Fibroblast of the aortic adventitia (primary cell): Measurements from ENCODE around the gene ACADS. TPM values are rescaled to one million over a fixed set of nuclear protein-coding genes. Genes with fewer than 3 reads are reported as not detected.

ENCODE experiments used
- DNase-seq: peaks from one replicate; pipeline ENCODE4 v3.0.0-alpha.2; 2010; ENCODE audit warnings: low read depth
- H3K4me3 ChIP-seq: 2 replicates; pipeline ENCODE4 v1.5.1; 2011; ENCODE audit warnings: low read depth, mild to moderate bottlenecking, control low read depth, low read length, moderate library complexity
- total RNA-seq: library from RNA; depleted of rRNA; stranded (reverse); fragments of >200 nt; gene quantifications from 2 replicates; pipeline ENCODE4 v1.2.3, GENCODE V29; 2012; ENCODE audit warnings: low replicate concordance
- TF ChIP-seq, protein P1 (sequence below): IDR thresholded peaks from 2 replicates; pipeline ENCODE4 v1.5.1; 2011; ENCODE audit warnings: mild to moderate bottlenecking, low read length, control low read depth, inconsistent platforms; ENCODE audit not compliant: insufficient read depth

Gene ACADS
- total RNA-seq, 1 donor: 7.5 TPM

DNA sequence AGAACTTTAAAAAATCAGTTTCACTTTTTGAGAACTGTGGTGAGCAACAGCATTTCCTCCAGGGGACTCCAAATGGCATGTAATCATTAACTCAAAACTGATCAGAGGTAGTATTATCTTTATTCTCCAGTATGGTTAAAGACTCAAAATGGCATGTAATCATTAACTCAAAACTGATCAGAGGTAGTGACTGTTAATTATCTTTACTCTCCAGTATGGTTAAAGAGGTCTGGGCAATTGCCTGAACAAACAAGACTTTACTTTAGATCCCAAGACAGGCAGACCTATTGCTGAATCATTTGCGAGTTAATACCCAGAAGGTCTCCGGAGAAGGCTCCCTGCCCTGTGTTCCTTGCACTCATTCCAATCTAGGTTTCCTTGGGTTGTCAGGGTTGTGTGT is 6.6 kb upstream of the ACADS start:
- H3K4me3 ChIP-seq: no peak overlapping the region
- TF ChIP-seq, protein P1, sequence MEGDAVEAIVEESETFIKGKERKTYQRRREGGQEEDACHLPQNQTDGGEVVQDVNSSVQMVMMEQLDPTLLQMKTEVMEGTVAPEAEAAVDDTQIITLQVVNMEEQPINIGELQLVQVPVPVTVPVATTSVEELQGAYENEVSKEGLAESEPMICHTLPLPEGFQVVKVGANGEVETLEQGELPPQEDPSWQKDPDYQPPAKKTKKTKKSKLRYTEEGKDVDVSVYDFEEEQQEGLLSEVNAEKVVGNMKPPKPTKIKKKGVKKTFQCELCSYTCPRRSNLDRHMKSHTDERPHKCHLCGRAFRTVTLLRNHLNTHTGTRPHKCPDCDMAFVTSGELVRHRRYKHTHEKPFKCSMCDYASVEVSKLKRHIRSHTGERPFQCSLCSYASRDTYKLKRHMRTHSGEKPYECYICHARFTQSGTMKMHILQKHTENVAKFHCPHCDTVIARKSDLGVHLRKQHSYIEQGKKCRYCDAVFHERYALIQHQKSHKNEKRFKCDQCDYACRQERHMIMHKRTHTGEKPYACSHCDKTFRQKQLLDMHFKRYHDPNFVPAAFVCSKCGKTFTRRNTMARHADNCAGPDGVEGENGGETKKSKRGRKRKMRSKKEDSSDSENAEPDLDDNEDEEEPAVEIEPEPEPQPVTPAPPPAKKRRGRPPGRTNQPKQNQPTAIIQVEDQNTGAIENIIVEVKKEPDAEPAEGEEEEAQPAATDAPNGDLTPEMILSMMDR: no peak
- DNase-seq: no peak

DNA sequence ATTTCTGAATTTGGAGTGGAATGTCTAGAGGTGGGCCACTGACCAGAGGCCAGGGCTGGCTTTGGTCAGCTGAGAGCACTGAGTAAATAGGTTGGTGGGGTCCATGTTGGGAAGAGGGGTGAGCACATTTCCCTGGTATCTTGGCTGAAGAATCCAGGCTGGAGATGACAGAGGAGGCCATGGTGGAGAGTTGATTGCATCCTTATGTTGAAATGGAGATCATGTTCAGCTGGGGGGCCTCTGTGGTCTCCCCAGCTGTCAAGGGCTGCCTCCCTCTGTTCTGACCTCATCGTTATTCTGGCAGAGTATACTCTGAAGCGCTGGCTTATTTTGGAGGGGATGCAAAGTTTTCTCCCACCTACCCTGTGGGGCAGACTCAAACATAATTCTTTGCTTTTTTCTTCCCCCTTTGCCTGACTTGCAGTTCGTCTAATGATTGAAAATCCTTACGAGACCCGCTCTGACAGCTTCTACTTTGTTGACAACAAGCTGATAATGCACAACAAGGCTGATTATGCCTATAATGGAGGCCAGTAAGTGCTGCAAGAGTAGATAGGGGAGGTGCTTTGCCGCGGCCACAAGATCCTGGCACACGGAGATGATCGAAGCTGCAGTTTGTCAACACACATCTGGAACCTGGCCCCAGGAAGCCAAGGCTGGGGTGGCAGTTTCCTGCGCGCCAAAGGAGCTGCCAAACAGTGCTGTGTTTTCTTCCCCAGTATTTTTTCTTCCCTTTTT is 6.0 kb upstream of the ACADS start:
- DNase-seq: no peak
- H3K4me3 ChIP-seq: no peak overlapping the region

DNA sequence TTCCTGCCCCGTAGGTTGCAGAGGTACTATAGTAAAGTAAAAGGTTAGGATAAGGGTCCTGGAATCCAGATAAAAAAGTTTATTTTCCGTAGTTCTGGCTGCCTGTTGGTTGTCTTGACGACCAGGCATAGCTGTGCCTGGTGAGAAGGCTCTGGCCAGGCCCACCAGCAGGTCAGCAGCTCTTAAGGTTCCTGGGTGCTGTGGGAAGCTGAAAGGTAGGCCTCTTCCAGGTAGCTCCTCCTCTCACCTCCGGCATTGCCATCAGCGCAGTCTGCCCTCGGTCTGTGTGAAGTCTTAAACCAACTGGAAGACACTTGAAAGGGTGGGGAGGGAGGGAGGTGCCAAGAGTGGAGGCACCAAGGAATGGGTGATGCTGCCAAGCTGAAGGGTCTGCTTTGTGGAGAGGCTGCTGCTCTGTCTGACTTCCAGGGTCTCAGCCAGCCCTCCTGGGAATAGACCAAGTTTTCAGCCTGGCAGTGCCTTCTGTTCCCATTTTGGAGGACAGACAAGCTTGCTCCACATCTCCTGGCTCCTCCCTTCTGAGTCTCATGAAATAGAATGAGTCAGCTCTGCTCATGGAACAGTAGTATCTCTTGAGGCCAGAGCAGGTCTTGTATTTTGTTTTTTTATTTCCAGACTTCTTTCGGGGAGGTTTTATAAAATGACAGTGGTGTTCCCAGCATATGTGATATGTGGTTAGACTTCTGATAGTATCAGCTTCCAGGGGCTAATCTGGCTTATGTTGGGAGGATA is 5.2 kb upstream of the ACADS start:
- TF ChIP-seq, protein P1: no peak
- DNase-seq: peak; percentile 78
- no peak overlapping the region for H3K4me3 ChIP-seq

More for the DNA sequence above, 6.0 kb upstream of the ACADS start:
- TF ChIP-seq, protein P1: no peak

DNA sequence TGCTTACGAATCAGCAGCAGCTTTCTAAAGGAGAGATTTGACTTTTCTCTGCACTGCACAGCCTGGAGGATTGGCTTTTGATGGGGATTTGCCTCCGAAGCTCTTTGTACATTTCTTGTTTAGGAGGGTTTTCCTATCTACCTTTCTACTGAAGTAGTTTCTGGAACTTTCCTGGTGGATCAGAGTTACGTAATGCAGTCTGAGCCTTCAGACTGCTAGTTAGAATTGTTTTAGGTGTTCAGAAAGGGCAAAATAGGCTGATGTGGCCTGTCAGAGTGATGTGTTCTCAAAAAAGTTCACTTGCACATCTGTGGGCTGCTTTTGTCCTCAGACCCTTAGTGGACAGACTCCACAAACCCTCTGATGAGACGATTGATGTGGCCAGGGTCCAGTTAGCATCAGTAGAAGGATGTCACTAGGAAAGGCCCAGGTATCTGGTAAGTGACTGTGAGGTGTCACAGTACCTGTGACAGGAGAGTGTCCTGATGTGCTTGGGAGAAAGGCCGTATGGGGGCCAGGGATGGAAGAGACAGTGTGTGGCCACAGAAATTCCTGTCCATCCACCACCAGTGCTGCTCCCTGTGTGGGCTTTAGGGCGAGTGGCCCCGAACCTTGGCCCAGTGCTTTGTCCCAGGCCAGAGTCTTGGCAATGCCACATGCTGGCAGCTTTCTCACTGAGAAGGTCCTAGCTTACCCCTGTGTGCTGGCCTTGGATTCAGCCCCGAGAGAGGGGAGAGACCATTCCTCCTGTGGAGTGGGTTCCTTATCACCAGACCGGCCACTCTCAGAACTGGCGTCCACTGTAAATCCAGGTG is 4.4 kb upstream of the ACADS start:
- TF ChIP-seq, protein P1: no peak

DNA sequence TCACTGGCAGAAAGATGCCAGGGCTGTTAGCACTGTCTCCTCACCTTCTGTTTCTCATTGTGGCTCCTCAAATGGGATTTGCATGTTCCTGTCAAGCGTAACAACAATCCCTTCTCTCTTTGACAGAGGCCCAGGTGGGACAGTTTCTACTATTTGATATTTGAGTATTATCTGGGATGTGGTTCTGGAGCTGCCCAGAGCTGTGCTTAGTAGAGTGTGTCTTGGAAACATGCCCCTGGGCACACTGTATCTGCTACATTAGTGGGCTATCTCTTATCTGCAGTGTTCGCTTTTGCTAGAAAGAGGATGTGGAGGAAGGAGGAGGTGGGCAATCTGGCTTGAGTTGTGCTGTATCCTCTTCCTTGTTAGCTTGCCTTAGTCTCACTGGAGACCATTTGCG is 3.8 kb upstream of the ACADS start:
- no peak overlapping the region for H3K4me3 ChIP-seq
- TF ChIP-seq, protein P1: no peak
- no peak for DNase-seq

More for the DNA sequence above, 4.4 kb upstream of the ACADS start:
- DNase-seq: no peak
- no peak overlapping the region for H3K4me3 ChIP-seq

DNA sequence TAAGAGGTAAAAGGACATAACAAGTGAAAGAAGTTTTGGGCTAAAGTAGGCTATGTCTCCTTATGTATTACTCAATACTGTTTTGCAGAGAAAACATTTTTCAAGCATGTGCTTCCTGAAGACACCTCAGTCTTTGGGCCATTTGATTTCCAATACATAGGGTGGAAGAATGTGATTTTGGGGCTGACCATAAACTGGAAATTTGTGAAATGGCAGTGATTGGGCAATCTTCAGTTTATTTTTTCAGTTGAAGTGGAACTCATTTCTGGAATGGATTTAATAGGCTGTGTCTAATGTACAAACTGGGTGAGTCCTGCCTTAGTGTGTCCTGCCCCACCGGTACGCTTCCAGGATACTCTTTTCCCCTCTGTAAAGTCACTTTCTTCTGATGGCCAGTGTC is 2.8 kb upstream of the ACADS start:
- no peak for DNase-seq
- H3K4me3 ChIP-seq: no peak overlapping the region
- TF ChIP-seq, protein P1: no peak
